Duodenal mucosa (tissue), 2 donors: ENCODE data around the gene IGFBP2.

Experiments
- H3K27ac ChIP-seq: one replicate; pipeline ENCODE4 v1.7.0; 2013; ENCODE audit warnings: low read depth, low read length
- H3K27me3 ChIP-seq, 2 donors: one replicate each; pipeline ENCODE4 v1.7.0; 2013; ENCODE audit warnings: low read length in 2 of 2, control low read depth in 1 of 2; ENCODE audit not compliant: insufficient read depth in 2 of 2, control insufficient read depth in 1 of 2
- H3K36me3 ChIP-seq, 2 donors: one replicate each; pipeline ENCODE4 v1.7.0; 2013; ENCODE audit warnings: low read length in 2 of 2, control low read depth in 1 of 2; ENCODE audit not compliant: insufficient read depth in 2 of 2, control insufficient read depth in 1 of 2
- H3K4me1 ChIP-seq, 2 donors: one replicate each; pipeline ENCODE4 v1.7.0; 2013; ENCODE audit warnings: low read length in 2 of 2, control low read depth in 1 of 2; ENCODE audit not compliant: insufficient read depth in 2 of 2, control insufficient read depth in 1 of 2
- H3K4me3 ChIP-seq, 2 donors: one replicate each; pipeline ENCODE4 v1.7.0; 2013; ENCODE audit warnings: low read length in 2 of 2, low read depth in 1 of 2
- H3K9ac ChIP-seq, 2 donors: one replicate each; pipeline ENCODE4 v1.7.0; 2013; ENCODE audit warnings: low read length in 2 of 2, low read depth in 1 of 2
- H3K9me3 ChIP-seq, 2 donors: one replicate each; pipeline ENCODE4 v1.7.0; 2013; ENCODE audit warnings: low read length in 2 of 2, control low read depth in 1 of 2; ENCODE audit not compliant: control insufficient read depth in 1 of 2

IGFBP2 gene

DNA sequence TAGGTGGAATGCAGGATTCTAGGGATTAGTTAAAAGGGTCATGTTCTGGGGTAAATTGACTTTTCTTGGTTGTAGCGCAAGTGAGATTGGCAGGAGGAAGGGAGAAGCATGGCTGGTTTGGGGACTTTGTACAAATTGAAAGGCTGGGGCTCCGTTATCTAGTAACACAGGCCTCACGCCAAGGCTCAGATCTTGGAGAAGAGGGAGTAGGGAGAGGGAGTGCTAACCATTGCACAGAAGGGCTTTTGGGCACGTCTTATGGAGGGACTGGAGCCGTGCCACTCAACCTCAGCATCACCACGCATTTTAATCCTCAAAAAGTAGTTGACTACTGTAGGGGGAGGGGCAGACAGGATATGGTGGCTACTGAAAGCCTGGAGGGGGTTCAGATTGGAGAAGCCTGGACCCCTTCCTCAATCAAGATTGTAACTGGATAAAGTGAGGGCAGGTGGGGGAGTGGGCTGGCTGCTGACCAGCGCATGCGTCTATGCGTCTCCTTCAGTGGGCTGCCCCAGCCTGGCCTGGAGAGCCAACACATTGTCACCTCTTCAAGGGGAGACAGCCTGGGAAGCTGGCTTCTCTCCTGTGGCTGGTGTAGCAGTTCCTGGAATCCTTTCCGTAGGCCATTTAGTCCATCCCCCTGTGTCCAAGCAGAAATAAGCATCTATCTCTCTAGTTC is 47.9 kb downstream of the IGFBP2 start:
- Histone ChIP-seq H3K9me3 (no peaks in the 10 kb centered on the region), H3K4me3 (no peak overlapping the region), H3K9ac (no peak overlapping the region), H3K4me1 (peaks cover 0 to 11% of the 10 kb centered on the region in 2 donors), H3K27me3 (no peaks in the 10 kb centered on the region), H3K27ac (no peak overlapping the region), H3K36me3 (no peaks in the 10 kb centered on the region)

DNA sequence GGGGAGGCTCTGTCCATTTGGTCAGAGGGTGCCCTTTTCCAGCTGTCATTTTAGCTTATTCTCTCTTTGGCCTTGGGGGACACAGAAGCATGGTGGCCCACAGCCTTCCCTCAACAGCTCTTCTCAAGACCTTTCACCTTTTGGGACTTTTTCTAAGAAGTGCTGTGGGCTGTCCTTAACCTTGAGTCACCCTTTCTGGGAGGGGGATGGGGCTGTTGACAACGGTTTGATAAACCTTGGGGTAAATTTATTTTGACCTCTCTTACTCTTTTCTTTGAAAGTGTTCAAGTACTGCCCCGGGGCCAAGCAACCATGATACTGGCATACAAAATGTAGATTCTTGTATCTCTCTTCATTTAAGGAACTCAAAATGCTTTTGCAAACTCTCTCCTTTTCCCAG is 48.5 kb downstream of the IGFBP2 start:
- Histone ChIP-seq H3K4me3 (no peak overlapping the region), H3K27me3 (no peaks in the 10 kb centered on the region), H3K27ac (no peak overlapping the region), H3K9me3 (no peaks in the 10 kb centered on the region), H3K4me1 (peaks cover 0 to 11% of the 10 kb centered on the region in 2 donors), H3K36me3 (no peaks in the 10 kb centered on the region), H3K9ac (no peak overlapping the region)

DNA sequence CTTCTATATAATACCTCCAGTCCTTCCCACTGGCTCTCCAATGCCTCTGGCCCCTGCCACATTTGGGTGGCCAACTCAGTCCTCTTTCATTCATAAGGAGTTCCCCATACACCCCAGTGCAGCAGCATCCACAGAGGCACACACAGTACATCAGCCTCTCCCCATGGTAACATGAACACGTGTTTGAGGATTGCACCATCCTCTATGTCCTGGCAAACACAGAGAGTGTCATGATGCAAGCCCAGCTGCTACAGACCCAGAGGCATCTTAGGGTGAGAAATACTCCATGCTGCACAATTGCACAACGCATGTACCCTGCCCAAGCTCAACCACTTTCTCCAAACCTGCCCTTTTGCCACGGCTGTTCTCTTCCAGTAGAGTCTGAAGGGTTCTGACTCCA is 50.6 kb downstream of the IGFBP2 start:
- no peaks in the 10 kb centered on the region for H3K36me3 ChIP-seq
- H3K4me1 ChIP-seq, result peaks cover 0 to 11% of the 10 kb centered on the region in 2 donors
- no peak overlapping the region for H3K4me3 ChIP-seq
- no peak overlapping the region for H3K27ac ChIP-seq
- no peaks in the 10 kb centered on the region for H3K9me3 ChIP-seq
- no peaks in the 10 kb centered on the region for H3K27me3 ChIP-seq
- no peak overlapping the region for H3K9ac ChIP-seq

DNA sequence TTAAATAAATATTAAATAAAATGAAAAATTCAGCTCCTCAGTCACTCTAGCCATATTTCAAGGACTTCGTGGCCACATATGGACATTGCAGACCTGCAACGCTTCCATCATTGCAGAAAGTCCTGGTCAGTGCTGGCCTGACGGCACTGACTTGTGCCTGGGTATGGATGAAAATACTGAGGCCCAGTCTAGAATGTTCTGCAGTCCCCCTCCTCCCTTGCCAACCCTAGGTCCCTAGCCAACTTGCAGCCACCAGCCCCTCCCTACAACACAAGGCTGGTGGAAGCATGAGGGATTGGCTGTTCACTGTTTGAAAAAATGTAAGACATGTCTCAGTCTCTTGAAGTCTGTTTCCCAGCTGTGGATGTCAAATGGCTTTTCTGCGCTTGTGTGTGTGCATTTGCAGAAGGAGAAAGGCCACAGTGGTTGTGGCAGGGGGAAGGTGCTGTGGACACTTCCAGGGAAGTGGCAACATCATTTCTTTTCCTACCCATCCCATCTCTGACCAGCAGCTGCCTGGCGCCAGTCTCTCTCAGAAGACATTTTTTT is 52.2 kb downstream of the IGFBP2 start:
- peaks cover 7 to 9% of the 10 kb centered on the region in 2 donors for H3K27me3 ChIP-seq
- H3K9me3 ChIP-seq, result no peaks in the 10 kb centered on the region
- no peak overlapping the region for H3K4me3 ChIP-seq
- H3K4me1 ChIP-seq, result peaks cover 0 to 11% of the 10 kb centered on the region in 2 donors
- H3K27ac ChIP-seq, result no peak overlapping the region
- no peaks in the 10 kb centered on the region for H3K36me3 ChIP-seq
- no peak overlapping the region for H3K9ac ChIP-seq

DNA sequence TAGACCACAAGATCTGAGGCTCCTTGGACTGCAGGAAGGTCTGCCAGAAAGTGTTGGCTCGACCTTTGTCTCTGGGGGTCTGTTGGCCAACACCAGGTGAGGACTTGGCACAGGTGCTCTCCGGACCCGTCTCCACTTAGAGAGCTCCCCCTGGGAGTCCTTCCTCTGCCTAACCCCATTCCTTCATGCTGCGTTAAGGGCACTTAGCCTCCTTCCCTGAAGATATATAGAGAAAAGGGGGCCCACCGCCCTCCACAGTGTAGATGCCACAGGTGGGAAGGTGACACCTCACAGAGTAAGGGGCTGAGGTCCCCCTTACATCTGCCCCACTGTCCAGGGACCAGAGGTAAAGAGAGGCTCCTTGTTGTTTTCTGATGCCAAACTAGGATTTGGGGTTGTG is 53.9 kb downstream of the IGFBP2 start:
- no peak overlapping the region for H3K9ac ChIP-seq
- H3K27me3 ChIP-seq, result peaks cover 15 to 18% of the 10 kb centered on the region in 2 donors
- peaks cover 6 to 9% of the 10 kb centered on the region in 2 donors for H3K4me1 ChIP-seq
- H3K9me3 ChIP-seq, result no peaks in the 10 kb centered on the region
- no peak overlapping the region for H3K4me3 ChIP-seq
- H3K36me3 ChIP-seq, result no peaks in the 10 kb centered on the region
- H3K27ac ChIP-seq, result no peak overlapping the region

DNA sequence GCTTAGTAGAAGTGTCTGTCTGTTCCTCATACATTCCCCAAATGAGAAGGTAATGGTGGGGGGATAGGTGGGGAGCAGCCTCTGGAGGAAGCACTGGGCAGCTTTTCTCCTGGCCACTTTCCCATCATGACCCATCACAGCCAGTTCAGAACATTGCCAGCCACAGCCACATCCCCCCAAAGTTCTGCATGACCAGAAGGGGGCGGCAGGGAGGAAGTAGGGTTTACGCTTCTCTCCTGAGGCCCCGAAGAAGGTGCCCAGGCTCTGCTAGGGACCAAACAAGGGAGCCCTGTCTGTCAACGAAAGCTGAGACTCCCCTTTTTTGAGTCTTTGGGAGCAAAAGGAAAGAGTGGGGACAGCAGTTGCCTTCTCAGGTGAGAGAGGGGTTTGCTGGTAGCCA is 54.4 kb downstream of the IGFBP2 start:
- Histone ChIP-seq H3K9me3 (no peaks in the 10 kb centered on the region), H3K27me3 (peaks cover 20 to 23% of the 10 kb centered on the region in 2 donors), H3K36me3 (no peaks in the 10 kb centered on the region), H3K4me1 (peaks cover 9 to 12% of the 10 kb centered on the region in 2 donors), H3K9ac (no peak overlapping the region), H3K27ac (no peak overlapping the region), H3K4me3 (no peak overlapping the region)

DNA sequence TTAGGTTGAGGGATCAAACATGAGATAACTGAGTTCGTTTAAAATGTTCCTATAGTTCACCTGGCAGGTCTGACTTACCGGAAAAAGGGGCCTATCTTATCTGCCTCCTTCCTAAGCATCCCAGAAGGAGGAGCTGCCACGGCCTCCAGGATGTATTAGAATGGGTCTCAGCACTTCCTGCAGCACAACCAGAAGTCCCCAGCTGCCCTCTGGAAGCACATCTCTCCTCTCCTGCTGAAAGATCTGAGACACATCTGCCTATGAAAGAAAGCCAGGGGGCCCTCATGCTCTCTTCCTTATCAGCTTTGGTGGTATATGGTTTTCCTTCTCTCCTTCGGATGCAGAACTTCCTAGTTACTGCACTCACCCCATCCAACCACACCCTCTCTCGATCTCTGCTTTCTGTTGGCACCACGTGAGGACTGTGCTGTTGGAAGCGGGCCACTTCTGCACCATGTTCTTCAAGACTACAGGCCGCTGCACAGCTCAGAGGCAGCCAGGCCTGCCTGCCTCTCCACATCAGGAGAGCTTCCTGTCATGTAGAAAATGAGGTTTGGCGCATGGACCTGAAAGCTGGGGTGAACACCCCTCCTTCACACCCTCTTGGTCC is 55.6 kb downstream of the IGFBP2 start:
- peaks cover 9 to 12% of the 10 kb centered on the region in 2 donors for H3K4me1 ChIP-seq
- H3K9ac ChIP-seq, result no peak overlapping the region
- H3K27ac ChIP-seq, result no peak overlapping the region

DNA sequence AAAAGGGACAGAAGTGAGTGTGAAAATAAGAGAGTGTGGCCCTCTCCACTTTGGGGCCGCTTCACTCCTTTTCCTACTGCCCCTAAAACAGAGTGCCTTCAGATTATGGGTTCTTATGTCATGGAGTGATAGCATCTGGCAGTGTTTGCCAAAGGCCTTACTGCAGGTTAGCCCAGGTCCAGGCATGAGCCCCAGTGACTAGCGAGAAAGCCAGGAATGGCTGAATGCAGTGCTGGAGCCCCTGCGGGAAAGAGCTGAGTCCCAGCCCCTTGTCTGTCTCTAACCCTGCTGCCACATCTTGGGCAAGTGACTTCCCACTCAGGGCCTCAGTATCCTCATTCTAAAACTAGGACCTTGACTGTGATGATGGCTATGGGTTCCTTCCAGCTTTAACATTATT is 56.2 kb downstream of the IGFBP2 start:
- Histone ChIP-seq H3K36me3 (no peaks in the 10 kb centered on the region), H3K4me3 (no peak overlapping the region), H3K9ac (no peak overlapping the region), H3K4me1 (peaks cover 12 to 17% of the 10 kb centered on the region in 2 donors), H3K27me3 (peaks cover 31 to 34% of the 10 kb centered on the region in 2 donors), H3K27ac (no peak overlapping the region), H3K9me3 (no peaks in the 10 kb centered on the region)

More for the DNA sequence above, 55.6 kb downstream of the IGFBP2 start:
- Histone ChIP-seq H3K36me3 (no peaks in the 10 kb centered on the region), H3K27me3 (peaks cover 26 to 29% of the 10 kb centered on the region in 2 donors), H3K4me3 (no peak overlapping the region), H3K9me3 (no peaks in the 10 kb centered on the region)

DNA sequence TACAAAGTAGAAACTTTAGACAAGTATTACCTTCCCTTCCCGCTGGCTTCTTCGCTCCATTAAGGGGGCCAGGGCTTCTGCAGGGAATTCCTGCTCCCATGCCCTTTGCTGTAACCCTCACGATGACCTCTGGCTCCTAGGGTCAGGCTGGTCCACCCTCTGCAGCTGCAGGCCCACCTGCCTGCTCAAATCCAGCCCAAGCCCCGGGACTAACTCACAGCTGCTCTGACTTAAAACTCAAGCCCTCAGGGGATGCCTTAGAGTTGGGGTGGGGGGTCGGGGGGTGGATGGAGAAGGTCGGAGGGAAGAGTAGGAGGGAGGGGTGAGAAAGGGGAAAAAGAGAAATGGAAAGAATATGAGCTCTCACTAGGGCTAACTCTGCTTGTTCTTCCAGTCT is 57.2 kb downstream of the IGFBP2 start:
- Histone ChIP-seq H3K27me3 (peaks cover 41 to 44% of the 10 kb centered on the region in 2 donors), H3K9me3 (no peaks in the 10 kb centered on the region), H3K4me3 (no peak overlapping the region), H3K4me1 (peaks cover 18 to 19% of the 10 kb centered on the region in 2 donors), H3K27ac (peak overlapping the region; percentile 17), H3K36me3 (no peaks in the 10 kb centered on the region), H3K9ac (no peak overlapping the region)
